Sigmoid colon (tissue), 7 donors: Measurements from ENCODE around the gene C1QL2. TPM values are rescaled to one million over a fixed set of nuclear protein-coding genes. Genes with fewer than 3 reads are reported as not detected.

Source experiments
- DNase-seq: peaks from one replicate; pipeline ENCODE4 v3.0.0-alpha.2; 2019
- H3K27ac ChIP-seq, 4 donors: fragments of 200-600 bp; sonication (generic); one replicate each; pipeline ENCODE4 v1.5.1; 2016 to 2019; ENCODE audit warnings: mild to moderate bottlenecking in 1 of 4
- H3K27me3 ChIP-seq, 3 donors: fragments of 200-600 bp; sonication (generic); one replicate each; pipeline ENCODE4 v1.5.1; 2019; ENCODE audit warnings: mild to moderate bottlenecking in 1 of 3
- H3K36me3 ChIP-seq, 4 donors: fragments of 200-600 bp; sonication (generic); one replicate each; pipeline ENCODE4 v1.5.1; 2016 to 2019
- H3K4me1 ChIP-seq, 4 donors: fragments of 200-600 bp; sonication (generic); one replicate each; pipeline ENCODE4 v1.5.1; 2017 to 2019
- H3K4me3 ChIP-seq, 4 donors: fragments of 200-600 bp; sonication (generic); one replicate each; pipeline ENCODE4 v1.5.1; 2017 to 2019; ENCODE audit warnings: mild to moderate bottlenecking in 2 of 4, moderate library complexity in 1 of 4
- H3K9me3 ChIP-seq, 4 donors: fragments of 200-600 bp in 3 of 4; sonication (generic) in 3 of 4; one replicate each; pipeline versions ENCODE4 v1.5.1 to v1.6.1; 2013 to 2019
- CTCF ChIP-seq, 4 experiments: fragments of 450-650 bp in 3 of 4; fragments of 200-600 bp in 1 of 4; IDR thresholded peaks; one replicate each; pipeline ENCODE4 v1.5.1; 2016 to 2019; ENCODE audit warnings: antibody characterized with exemption in 4 of 4, mild to moderate bottlenecking in 3 of 4, moderate library complexity in 2 of 4
- EP300 ChIP-seq, 4 donors: sonication (generic); formaldehyde crosslinking; IDR thresholded peaks; one replicate each; pipeline ENCODE4 v1.6.1; 2017; ENCODE audit warnings: antibody characterized with exemption in 4 of 4
- POLR2A ChIP-seq, 2 donors: fragments of 450-650 bp; IDR thresholded peaks; one replicate each; pipeline ENCODE4 v1.6.1; 2016; ENCODE audit warnings: antibody characterized with exemption in 2 of 2, mild to moderate bottlenecking in 2 of 2, moderate library complexity in 2 of 2
- POLR2AphosphoS5 ChIP-seq, 4 donors: sonication (generic); formaldehyde crosslinking; IDR thresholded peaks; one replicate each; pipeline ENCODE4 v1.6.1; 2017; ENCODE audit warnings: antibody characterized with exemption in 4 of 4
- WGBS, 2 donors: extraction: QIAGEN DNeasy Blood & Tissue Kit; methylation state at CpG; one replicate each; pipeline ENCODE4 v1.1.7; 2013; 5-methylcytosine and 5-hydroxymethylcytosine counted together
- intact Hi-C: fragments of 100-400 bp; cut with DNase I; formaldehyde crosslinking; loops from one replicate; pipeline ENCODE4 v1.15.1; 2023
- polyA plus RNA-seq, 3 donors: library from polyadenylated mRNA; stranded (reverse); fragments of 200-250 nt; gene quantifications; one replicate each; pipeline ENCODE4 v1.2.3, GENCODE V29; 2013
- total RNA-seq, 4 donors: library from RNA; depleted of rRNA; stranded (reverse); fragments of >200 nt; gene quantifications; one replicate each; pipeline ENCODE4 v1.1.0, GENCODE V29; 2016
- donor health status: healthy with polysubstance abuse.
- donor health status: Bipolar disorder and iron deficiency.
- donor health status: healthy.

Gene C1QL2
- total and polyA plus RNA-seq, 7 donors = not detected

- no peaks in the 10 kb centered on the region for H3K9me3 ChIP-seq
- intact Hi-C loops = no loop called here
- H3K4me1 ChIP-seq = no peaks in the 10 kb centered on the region
- 42 to 77% methylated on average over 5 of the region's 5 CpGs for WGBS, 2 donors
- H3K36me3 ChIP-seq = no peaks in the 10 kb centered on the region
- TF ChIP-seq POLR2AphosphoS5 (IDR thresholded peaks at IDR 0.05) = no peak
- no peak for TF ChIP-seq CTCF (IDR thresholded peaks at IDR 0.05)
- no peak for TF ChIP-seq EP300 (IDR thresholded peaks at IDR 0.05)
- no peak for TF ChIP-seq POLR2A (IDR thresholded peaks at IDR 0.05)
- H3K4me3 ChIP-seq = no peak overlapping the region
- no peak for DNase-seq
- no peak overlapping the region for H3K27ac ChIP-seq
- H3K27me3 ChIP-seq = no peaks in the 10 kb centered on the region
Measured at GRCh38 chr2:119180892-119181291, 22.3 kb upstream of the C1QL2 start.

GRCh38 chr2:119179991-119180390 is 21.4 kb upstream of the C1QL2 start:
- H3K27ac ChIP-seq = no peak overlapping the region
- intact Hi-C loops = no loop called here
- TF ChIP-seq CTCF (IDR thresholded peaks at IDR 0.05) = no peak
- no peak for TF ChIP-seq EP300 (IDR thresholded peaks at IDR 0.05)
- no peak for TF ChIP-seq POLR2A (IDR thresholded peaks at IDR 0.05)
- no peak for TF ChIP-seq POLR2AphosphoS5 (IDR thresholded peaks at IDR 0.05)
- H3K27me3 ChIP-seq = no peaks in the 10 kb centered on the region
- H3K9me3 ChIP-seq = no peaks in the 10 kb centered on the region
- no peaks in the 10 kb centered on the region for H3K4me1 ChIP-seq
- H3K36me3 ChIP-seq = no peaks in the 10 kb centered on the region
- DNase-seq = no peak
- H3K4me3 ChIP-seq = no peak overlapping the region
- WGBS, 2 donors = 81 to 91% methylated on average over 7 of the region's 7 CpGs

- Histone ChIP-seq H3K27me3 (no peaks in the 10 kb centered on the region), H3K27ac (no peak overlapping the region), H3K4me3 (no peak overlapping the region), H3K4me1 (no peaks in the 10 kb centered on the region), H3K9me3 (no peaks in the 10 kb centered on the region), H3K36me3 (no peaks in the 10 kb centered on the region)
- intact Hi-C loops = no loop called here
- WGBS, 2 donors = 70 to 76% methylated on average over 2 of the region's 2 CpGs
- TF ChIP-seq POLR2A (IDR thresholded peaks at IDR 0.05) (no peak), EP300 (IDR thresholded peaks at IDR 0.05) (no peak), POLR2AphosphoS5 (IDR thresholded peaks at IDR 0.05) (no peak), CTCF (IDR thresholded peaks at IDR 0.05) (no peak)
- DNase-seq = no peak
Measured at GRCh38 chr2:119179202-119179601, 20.7 kb upstream of the C1QL2 start.

GRCh38 chr2:119178776-119179175 is 20.2 kb upstream of the C1QL2 start:
- Histone ChIP-seq H3K4me1 (no peaks in the 10 kb centered on the region), H3K9me3 (no peaks in the 10 kb centered on the region), H3K27me3 (no peaks in the 10 kb centered on the region), H3K4me3 (no peak overlapping the region), H3K27ac (no peak overlapping the region), H3K36me3 (no peaks in the 10 kb centered on the region)
- WGBS, 2 donors = 92 to 94% methylated on average over 6 of the region's 6 CpGs
- intact Hi-C loops = no loop called here
- no peak for TF ChIP-seq POLR2AphosphoS5 (IDR thresholded peaks at IDR 0.05)
- no peak for TF ChIP-seq CTCF (IDR thresholded peaks at IDR 0.05)
- no peak for TF ChIP-seq POLR2A (IDR thresholded peaks at IDR 0.05)
- TF ChIP-seq EP300 (IDR thresholded peaks at IDR 0.05) = no peak
- no peak for DNase-seq

GRCh38 chr2:119177838-119178190 is 19.3 kb upstream of the C1QL2 start:
- intact Hi-C loops = no loop called here
- H3K36me3 ChIP-seq = no peaks in the 10 kb centered on the region
- no peak overlapping the region for H3K27ac ChIP-seq
- no peaks in the 10 kb centered on the region for H3K9me3 ChIP-seq
- H3K4me3 ChIP-seq = no peak overlapping the region
- DNase-seq = no peak
- no peaks in the 10 kb centered on the region for H3K27me3 ChIP-seq
- WGBS, 2 donors = 65 to 74% methylated on average over 4 of the region's 4 CpGs
- H3K4me1 ChIP-seq = no peaks in the 10 kb centered on the region
- no peak for TF ChIP-seq CTCF (IDR thresholded peaks at IDR 0.05)
- no peak for TF ChIP-seq EP300 (IDR thresholded peaks at IDR 0.05)
- no peak for TF ChIP-seq POLR2AphosphoS5 (IDR thresholded peaks at IDR 0.05)
- no peak for TF ChIP-seq POLR2A (IDR thresholded peaks at IDR 0.05)
